Caki2 (cell line): ENCODE data around the gene ELFN1. TPM values are rescaled to one million over a fixed set of nuclear protein-coding genes. Genes with fewer than 3 reads are reported as not detected.

Experiments used
- DNase-seq: peaks from one replicate; pipeline ENCODE4 v3.0.0-alpha.2; 2015; ENCODE audit warnings: low read depth
- in situ Hi-C: cut with HindIII; loops from 2 replicates; pipeline ENCODE4 v1.10.0; 2016; ENCODE audit warnings: low sequenced_read_pairs, low pct_unique_long_range_greater_than_20kb, mixed read lengths
- total RNA-seq: library from RNA; depleted of rRNA; stranded (reverse); fragments of >200 nt; shearing (Covaris generic); gene quantifications from 2 replicates; pipeline ENCODE4 v1.2.3, GENCODE V29; 2014; ENCODE audit warnings: low replicate concordance

ELFN1 gene
- total RNA-seq, 1 experiment from 2014 or later: not detected

GRCh38 chr7:1700086-1700485 is 30.0 kb downstream of the ELFN1 start:
- DNase-seq: no peak
- in situ Hi-C loops: no loop called here

GRCh38 chr7:1700536-1701333 is 30.7 kb downstream of the ELFN1 start:
- in situ Hi-C loops: no loop called here

GRCh38 chr7:1702652-1703051 is 32.6 kb downstream of the ELFN1 start:
- in situ Hi-C loops: no loop called here
- no peak for DNase-seq

More at GRCh38 chr7:1700536-1701333, 30.7 kb downstream of the ELFN1 start:
- DNase-seq: no peak

GRCh38 chr7:1703441-1703840 is 33.4 kb downstream of the ELFN1 start:
- in situ Hi-C loops: no loop called here
- DNase-seq: no peak

GRCh38 chr7:1703871-1704810 is 34.1 kb downstream of the ELFN1 start:
- in situ Hi-C loops: no loop called here
- DNase-seq: no peak

- no peak for DNase-seq
- in situ Hi-C loops: no loop called here
These were observed 35.0 kb downstream of the ELFN1 start for GRCh38 chr7:1704811-1705738.

- DNase-seq: no peak
- in situ Hi-C loops: no loop called here
These were observed 35.8 kb downstream of the ELFN1 start for GRCh38 chr7:1705856-1706255.

GRCh38 chr7:1706381-1706720 is 36.3 kb downstream of the ELFN1 start:
- in situ Hi-C loops: no loop called here
- no peak for DNase-seq

- DNase-seq: no peak
- in situ Hi-C loops: no loop called here
These were observed 36.9 kb downstream of the ELFN1 start for GRCh38 chr7:1706721-1707613.

GRCh38 chr7:1707756-1708595 is 37.9 kb downstream of the ELFN1 start:
- in situ Hi-C loops: no loop called here

GRCh38 chr7:1708596-1709251 is 38.6 kb downstream of the ELFN1 start:
- DNase-seq: no peak
- in situ Hi-C loops: no loop called here

More at GRCh38 chr7:1707756-1708595, 37.9 kb downstream of the ELFN1 start:
- no peak for DNase-seq

GRCh38 chr7:1709281-1709680 is 39.2 kb downstream of the ELFN1 start:
- in situ Hi-C loops: no loop called here
- DNase-seq: no peak

- in situ Hi-C loops: no loop called here
These were observed 39.8 kb downstream of the ELFN1 start for GRCh38 chr7:1709900-1710299.

GRCh38 chr7:1710936-1711335 is 40.9 kb downstream of the ELFN1 start:
- in situ Hi-C loops: no loop called here
- DNase-seq: no peak

More at GRCh38 chr7:1709900-1710299, 39.8 kb downstream of the ELFN1 start:
- no peak for DNase-seq

GRCh38 chr7:1712907-1713501 is 42.9 kb downstream of the ELFN1 start:
- in situ Hi-C loops: no loop called here
- no peak for DNase-seq
